ENCODE results near the gene DNAJB7.

DNA sequence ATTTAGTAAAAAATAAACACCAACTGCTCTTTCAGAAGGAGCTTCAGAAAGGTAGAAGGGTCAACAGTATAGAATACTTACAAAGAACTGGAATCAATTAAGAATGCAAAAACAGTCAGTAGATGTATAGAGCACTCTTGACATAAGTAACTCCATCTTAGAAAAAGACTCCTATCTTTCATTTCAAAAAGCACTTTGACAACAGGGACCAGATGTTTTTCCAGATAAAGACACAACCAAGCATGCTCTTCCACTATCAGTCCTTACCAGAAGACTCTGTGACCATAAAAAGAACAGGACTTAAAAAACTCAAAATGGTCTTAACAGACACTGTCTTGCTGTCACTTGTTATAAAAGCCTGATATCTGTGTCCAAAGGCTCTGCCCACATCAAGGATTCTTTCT, 48.0 kb downstream of the DNAJB7 start:
- no peak for TF ChIP-seq HDGF (IDR thresholded peaks at IDR 0.05; ENCODE audit: borderline replicate concordance)
- TF ChIP-seq BHLHE40 (IDR thresholded peaks at IDR 0.05; ENCODE audit: borderline replicate concordance), result no peak
- TF ChIP-seq ZNF384 (IDR thresholded peaks at IDR 0.05), result no peak
- no peak for TF ChIP-seq SUZ12 (IDR thresholded peaks at IDR 0.05)
- TF ChIP-seq ARNT (IDR thresholded peaks at IDR 0.05), result no peak
- TF ChIP-seq FOXM1 (IDR thresholded peaks at IDR 0.05; ENCODE audit: borderline replicate concordance), result no peak

All from HEK293T (cell line).